ENCODE measurements around the gene FUOM.
A peak's percentile ranks its signal among the peaks of the same experiment; 100 is the strongest.

The FUOM gene

GRCh38 chr10:133311570-133311969, 46.2 kb downstream of the FUOM start:
- no peak overlapping the region for H3K27ac ChIP-seq (ENCODE audit: low read depth in 2 of 2, low read length in 2 of 2)
- H3K9ac ChIP-seq (ENCODE audit: low read depth in 1 of 2, low read length in 2 of 2), result no peak overlapping the region
- no peaks in the 10 kb centered on the region for H3K27me3 ChIP-seq (ENCODE audit: control insufficient read depth in 2 of 2, insufficient read depth in 2 of 2, low read length in 2 of 2)
- no peaks in the 10 kb centered on the region for H3K9me3 ChIP-seq (ENCODE audit: control insufficient read depth in 2 of 2, low read length in 2 of 2)
- no peak overlapping the region for H3K4me3 ChIP-seq (ENCODE audit: low read length in 2 of 2)
- H3K4me1 ChIP-seq (ENCODE audit: control insufficient read depth in 2 of 2, insufficient read depth in 2 of 2, low read length in 2 of 2), result peaks cover 20 to 26% of the 10 kb centered on the region in 2 donors
- H3K36me3 ChIP-seq (ENCODE audit: control insufficient read depth in 2 of 2, insufficient read depth in 2 of 2, low read length in 2 of 2), result peaks cover 13 to 16% of the 10 kb centered on the region in 2 donors

DNA sequence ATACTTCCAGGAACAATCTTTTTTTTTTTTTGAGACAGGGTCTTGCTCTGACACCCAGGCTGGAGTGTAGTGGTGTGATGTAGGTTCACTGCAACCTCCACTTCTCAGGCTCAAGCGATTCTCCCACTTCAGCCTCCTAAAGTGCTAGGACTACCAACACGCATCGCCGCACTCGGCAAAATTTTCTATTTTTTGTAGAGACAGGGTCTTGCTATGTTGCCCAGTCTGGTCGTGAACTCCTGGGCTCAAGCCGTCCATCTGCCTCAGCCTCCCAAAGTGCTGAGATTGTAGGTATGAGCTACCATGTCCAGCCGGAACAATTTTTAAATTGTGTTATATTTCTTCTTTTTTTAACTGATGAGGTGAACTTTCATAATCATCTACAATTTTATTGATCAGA, 47.0 kb downstream of the FUOM start:
- no peak overlapping the region for H3K27ac ChIP-seq (ENCODE audit: low read depth in 2 of 2, low read length in 2 of 2)
- no peaks in the 10 kb centered on the region for H3K9me3 ChIP-seq (ENCODE audit: control insufficient read depth in 2 of 2, low read length in 2 of 2)
- H3K4me3 ChIP-seq (ENCODE audit: low read length in 2 of 2), result no peak overlapping the region
- no peaks in the 10 kb centered on the region for H3K27me3 ChIP-seq (ENCODE audit: control insufficient read depth in 2 of 2, insufficient read depth in 2 of 2, low read length in 2 of 2)
- peaks cover 20 to 26% of the 10 kb centered on the region in 2 donors for H3K4me1 ChIP-seq (ENCODE audit: control insufficient read depth in 2 of 2, insufficient read depth in 2 of 2, low read length in 2 of 2)
- H3K36me3 ChIP-seq (ENCODE audit: control insufficient read depth in 2 of 2, insufficient read depth in 2 of 2, low read length in 2 of 2), result peaks cover 13 to 16% of the 10 kb centered on the region in 2 donors
- H3K9ac ChIP-seq (ENCODE audit: low read depth in 1 of 2, low read length in 2 of 2), result no peak overlapping the region

DNA sequence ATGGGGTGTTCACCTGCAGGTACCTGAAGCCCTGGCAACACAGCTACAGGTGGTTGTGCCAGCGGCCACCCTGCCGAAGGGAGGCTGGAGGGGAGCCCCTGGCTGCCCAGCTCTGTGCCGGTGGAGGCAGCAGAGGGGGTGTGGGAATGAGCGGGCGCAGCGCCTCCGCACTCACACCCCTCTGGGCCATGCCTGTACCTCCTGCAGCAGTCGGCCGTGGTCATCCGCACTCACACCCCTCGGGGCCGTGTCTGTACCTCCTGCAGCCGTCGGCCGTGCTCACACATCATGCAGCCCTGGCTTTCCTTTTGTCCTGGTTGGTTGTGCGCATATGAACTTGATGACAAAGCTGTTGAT, 47.4 kb downstream of the FUOM start:
- Histone ChIP-seq H3K4me1 (ENCODE audit: control insufficient read depth in 2 of 2, insufficient read depth in 2 of 2, low read length in 2 of 2) (peaks cover 20 to 26% of the 10 kb centered on the region in 2 donors), H3K27ac (ENCODE audit: low read depth in 2 of 2, low read length in 2 of 2) (no peak overlapping the region), H3K4me3 (ENCODE audit: low read length in 2 of 2) (peak overlapping the region in 1 of 2 donors; percentile 53), H3K27me3 (ENCODE audit: control insufficient read depth in 2 of 2, insufficient read depth in 2 of 2, low read length in 2 of 2) (no peaks in the 10 kb centered on the region), H3K9me3 (ENCODE audit: control insufficient read depth in 2 of 2, low read length in 2 of 2) (no peaks in the 10 kb centered on the region), H3K9ac (ENCODE audit: low read depth in 1 of 2, low read length in 2 of 2) (no peak overlapping the region), H3K36me3 (ENCODE audit: control insufficient read depth in 2 of 2, insufficient read depth in 2 of 2, low read length in 2 of 2) (peaks cover 14 to 16% of the 10 kb centered on the region in 2 donors)

- H3K4me3 ChIP-seq (ENCODE audit: low read length in 2 of 2), result peak overlapping the region; percentile 53 to 88
- peak overlapping the region; percentile 87 to 96 for H3K27ac ChIP-seq (ENCODE audit: low read depth in 2 of 2, low read length in 2 of 2)
- H3K4me1 ChIP-seq (ENCODE audit: control insufficient read depth in 2 of 2, insufficient read depth in 2 of 2, low read length in 2 of 2), result peaks cover 20 to 27% of the 10 kb centered on the region in 2 donors
- no peaks in the 10 kb centered on the region for H3K9me3 ChIP-seq (ENCODE audit: control insufficient read depth in 2 of 2, low read length in 2 of 2)
- H3K36me3 ChIP-seq (ENCODE audit: control insufficient read depth in 2 of 2, insufficient read depth in 2 of 2, low read length in 2 of 2), result peaks cover 14 to 16% of the 10 kb centered on the region in 2 donors
- H3K27me3 ChIP-seq (ENCODE audit: control insufficient read depth in 2 of 2, insufficient read depth in 2 of 2, low read length in 2 of 2), result no peaks in the 10 kb centered on the region
- peak overlapping the region; percentile 41 to 54 for H3K9ac ChIP-seq (ENCODE audit: low read depth in 1 of 2, low read length in 2 of 2)
These were observed 48.0 kb downstream of the FUOM start for GRCh38 chr10:133309720-133310398.

GRCh38 chr10:133309100-133309719, 48.6 kb downstream of the FUOM start:
- H3K27ac ChIP-seq (ENCODE audit: low read depth in 2 of 2, low read length in 2 of 2), result peak overlapping the region; percentile 96 to 97
- H3K36me3 ChIP-seq (ENCODE audit: control insufficient read depth in 2 of 2, insufficient read depth in 2 of 2, low read length in 2 of 2), result peaks cover 14 to 16% of the 10 kb centered on the region in 2 donors
- H3K9ac ChIP-seq (ENCODE audit: low read depth in 1 of 2, low read length in 2 of 2), result peak overlapping the region; percentile 86 to 90
- H3K27me3 ChIP-seq (ENCODE audit: control insufficient read depth in 2 of 2, insufficient read depth in 2 of 2, low read length in 2 of 2), result no peaks in the 10 kb centered on the region
- H3K9me3 ChIP-seq (ENCODE audit: control insufficient read depth in 2 of 2, low read length in 2 of 2), result no peaks in the 10 kb centered on the region
- H3K4me3 ChIP-seq (ENCODE audit: low read length in 2 of 2), result peak overlapping the region; percentile 83 to 88
- H3K4me1 ChIP-seq (ENCODE audit: control insufficient read depth in 2 of 2, insufficient read depth in 2 of 2, low read length in 2 of 2), result peaks cover 20 to 27% of the 10 kb centered on the region in 2 donors

DNA sequence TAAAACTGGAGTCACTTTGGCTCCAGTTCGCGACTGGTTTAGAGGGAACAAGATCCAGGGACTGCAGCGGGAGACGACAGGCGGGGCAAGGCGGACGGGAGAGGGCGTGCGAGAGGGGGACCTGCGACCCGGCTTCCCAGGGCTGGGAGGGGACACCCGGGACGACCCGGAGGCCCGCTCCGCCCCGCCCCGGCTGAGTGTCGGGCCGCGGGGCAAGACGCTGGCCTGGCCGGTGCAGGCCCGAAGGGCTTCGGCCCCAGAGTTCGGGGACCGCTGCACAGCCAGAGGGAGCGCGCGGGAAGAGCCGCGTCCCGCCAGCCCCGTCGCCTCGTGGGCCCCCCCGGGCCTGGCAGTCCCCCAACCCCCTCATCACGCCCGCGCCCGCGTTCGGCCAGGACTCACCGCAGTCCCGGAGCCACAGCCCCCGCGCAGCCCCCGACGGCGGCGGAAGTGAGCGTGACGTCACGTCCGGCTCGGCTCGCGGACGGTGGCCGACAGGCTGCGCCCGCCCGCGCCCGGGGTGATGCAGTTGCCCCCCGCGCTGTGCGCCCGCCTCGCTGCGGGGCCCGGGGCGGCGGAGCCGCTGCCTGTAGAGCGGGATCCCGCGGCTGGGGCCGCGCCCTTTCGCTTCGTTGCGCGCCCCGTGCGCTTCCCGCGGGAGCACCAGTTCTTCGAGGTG, 49.3 kb downstream of the FUOM start, which contains the start of the genes TUBGCP2 and ZNF511:
TSS of gene TUBGCP2 (minus strand) at position 452 of the 679 bp plus-strand sequence. CDS start 5,931 bp downstream, outside the sequence.
TSS of gene ZNF511 (plus strand) at position 494 of the 679 bp plus-strand sequence. CDS start at position 524, 30 bp downstream.
- peaks cover 20 to 27% of the 10 kb centered on the region in 2 donors for H3K4me1 ChIP-seq (ENCODE audit: control insufficient read depth in 2 of 2, insufficient read depth in 2 of 2, low read length in 2 of 2)

DNA sequence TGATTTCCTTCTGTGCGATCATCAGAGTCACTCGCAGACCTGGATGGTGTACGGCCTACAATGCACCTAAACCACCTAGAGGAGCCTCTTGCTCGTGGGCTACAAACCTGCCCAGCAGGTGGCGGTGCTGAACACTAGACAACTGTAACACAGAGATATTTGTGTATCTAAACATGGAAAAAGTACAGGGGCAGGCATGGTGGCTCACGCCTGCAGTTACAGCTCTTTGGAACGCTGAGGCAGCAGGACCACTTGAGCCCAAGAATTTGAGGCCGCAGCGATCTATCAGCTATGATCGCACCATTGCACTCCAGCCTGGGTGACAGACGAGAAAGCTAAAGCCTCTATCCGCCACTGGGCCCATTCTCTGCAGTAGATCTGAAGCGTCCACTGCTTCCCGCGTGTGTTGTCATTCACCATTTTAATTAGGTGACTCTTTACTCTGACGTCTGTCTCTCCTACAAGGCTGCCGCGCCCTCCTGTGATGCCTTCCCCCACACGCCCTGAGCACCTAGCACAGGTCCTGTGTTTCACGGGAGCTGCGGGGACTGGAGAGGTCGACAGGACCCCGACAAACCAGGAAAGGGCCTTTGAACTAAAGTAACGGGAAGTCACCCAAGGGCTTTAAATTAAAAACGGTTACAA, 49.9 kb downstream of the FUOM start:
- peaks cover 20 to 27% of the 10 kb centered on the region in 2 donors for H3K4me1 ChIP-seq (ENCODE audit: control insufficient read depth in 2 of 2, insufficient read depth in 2 of 2, low read length in 2 of 2)

More for the DNA sequence above, 49.3 kb downstream of the FUOM start, which contains the start of the genes TUBGCP2 and ZNF511:
- Histone ChIP-seq H3K27me3 (ENCODE audit: control insufficient read depth in 2 of 2, insufficient read depth in 2 of 2, low read length in 2 of 2) (no peaks in the 10 kb centered on the region), H3K9me3 (ENCODE audit: control insufficient read depth in 2 of 2, low read length in 2 of 2) (no peaks in the 10 kb centered on the region), H3K9ac (ENCODE audit: low read depth in 1 of 2, low read length in 2 of 2) (peak within 1 kb of the TSS; percentile 86 to 90), H3K4me3 (ENCODE audit: low read length in 2 of 2) (peak within 1 kb of the TSS; percentile 83 to 88), H3K36me3 (ENCODE audit: control insufficient read depth in 2 of 2, insufficient read depth in 2 of 2, low read length in 2 of 2) (peaks cover 14 to 16% of the 10 kb centered on the region in 2 donors), H3K27ac (ENCODE audit: low read depth in 2 of 2, low read length in 2 of 2) (peak within 1 kb of the TSS; percentile 96 to 97)

GRCh38 chr10:133306941-133307379, 50.9 kb downstream of the FUOM start:
- peak overlapping the region in 1 of 2 donors; percentile 83 for H3K4me3 ChIP-seq (ENCODE audit: low read length in 2 of 2)
- H3K27ac ChIP-seq (ENCODE audit: low read depth in 2 of 2, low read length in 2 of 2), result no peak overlapping the region

More for the DNA sequence above, 49.9 kb downstream of the FUOM start:
- Histone ChIP-seq H3K4me3 (ENCODE audit: low read length in 2 of 2) (peak overlapping the region; percentile 83 to 88), H3K27ac (ENCODE audit: low read depth in 2 of 2, low read length in 2 of 2) (peak overlapping the region; percentile 96 to 97), H3K9ac (ENCODE audit: low read depth in 1 of 2, low read length in 2 of 2) (peak overlapping the region; percentile 86 to 90), H3K36me3 (ENCODE audit: control insufficient read depth in 2 of 2, insufficient read depth in 2 of 2, low read length in 2 of 2) (peaks cover 14% of the 10 kb centered on the region in 2 donors), H3K9me3 (ENCODE audit: control insufficient read depth in 2 of 2, low read length in 2 of 2) (no peaks in the 10 kb centered on the region), H3K27me3 (ENCODE audit: control insufficient read depth in 2 of 2, insufficient read depth in 2 of 2, low read length in 2 of 2) (no peaks in the 10 kb centered on the region)

GRCh38 chr10:133306097-133306476, 51.7 kb downstream of the FUOM start:
- Histone ChIP-seq H3K4me3 (ENCODE audit: low read length in 2 of 2) (no peak overlapping the region), H3K27ac (ENCODE audit: low read depth in 2 of 2, low read length in 2 of 2) (peak overlapping the region; percentile 48 to 52), H3K9ac (ENCODE audit: low read depth in 1 of 2, low read length in 2 of 2) (no peak overlapping the region), H3K36me3 (ENCODE audit: control insufficient read depth in 2 of 2, insufficient read depth in 2 of 2, low read length in 2 of 2) (peaks cover 9 to 15% of the 10 kb centered on the region in 2 donors), H3K27me3 (ENCODE audit: control insufficient read depth in 2 of 2, insufficient read depth in 2 of 2, low read length in 2 of 2) (no peaks in the 10 kb centered on the region), H3K4me1 (ENCODE audit: control insufficient read depth in 2 of 2, insufficient read depth in 2 of 2, low read length in 2 of 2) (peaks cover 20 to 27% of the 10 kb centered on the region in 2 donors), H3K9me3 (ENCODE audit: control insufficient read depth in 2 of 2, low read length in 2 of 2) (no peaks in the 10 kb centered on the region)

More at GRCh38 chr10:133306941-133307379, 50.9 kb downstream of the FUOM start:
- Histone ChIP-seq H3K4me1 (ENCODE audit: control insufficient read depth in 2 of 2, insufficient read depth in 2 of 2, low read length in 2 of 2) (peaks cover 20 to 27% of the 10 kb centered on the region in 2 donors), H3K9ac (ENCODE audit: low read depth in 1 of 2, low read length in 2 of 2) (no peak overlapping the region), H3K9me3 (ENCODE audit: control insufficient read depth in 2 of 2, low read length in 2 of 2) (no peaks in the 10 kb centered on the region), H3K27me3 (ENCODE audit: control insufficient read depth in 2 of 2, insufficient read depth in 2 of 2, low read length in 2 of 2) (no peaks in the 10 kb centered on the region), H3K36me3 (ENCODE audit: control insufficient read depth in 2 of 2, insufficient read depth in 2 of 2, low read length in 2 of 2) (peaks cover 12 to 19% of the 10 kb centered on the region in 2 donors)

Measured in mucosa of rectum (tissue), 2 donors.